HG02763 (cell line): ENCODE measurements around the gene PSAP.

Experiments used
- ATAC-seq: cut with Tn5 transposase; IDR thresholded peaks from one replicate; pipeline ENCODE4 v1.9.1; 2021; ENCODE audit warnings: mild to moderate bottlenecking, moderate library complexity; ENCODE audit not compliant: unreplicated experiment

PSAP gene

DNA sequence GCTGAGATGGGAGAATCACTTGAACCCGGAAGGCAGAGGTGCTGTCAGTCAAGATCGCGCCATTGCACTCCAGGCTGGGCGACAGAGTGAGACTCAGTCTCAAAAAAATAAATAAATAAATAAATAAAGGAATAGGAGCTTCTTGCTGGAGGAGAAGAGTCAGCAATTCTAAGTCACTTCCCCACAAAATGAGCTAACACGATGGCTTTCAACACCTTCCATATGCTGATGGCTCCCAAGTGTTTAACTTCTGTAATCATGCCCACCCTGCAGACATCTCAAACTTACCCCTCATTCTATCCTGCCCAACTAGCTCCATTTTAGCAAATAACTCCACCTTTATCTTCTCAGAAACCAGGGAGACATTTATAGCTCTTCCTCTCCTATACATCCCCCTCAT lies 21.2 kb downstream of the PSAP start:
- no peak for ATAC-seq

DNA sequence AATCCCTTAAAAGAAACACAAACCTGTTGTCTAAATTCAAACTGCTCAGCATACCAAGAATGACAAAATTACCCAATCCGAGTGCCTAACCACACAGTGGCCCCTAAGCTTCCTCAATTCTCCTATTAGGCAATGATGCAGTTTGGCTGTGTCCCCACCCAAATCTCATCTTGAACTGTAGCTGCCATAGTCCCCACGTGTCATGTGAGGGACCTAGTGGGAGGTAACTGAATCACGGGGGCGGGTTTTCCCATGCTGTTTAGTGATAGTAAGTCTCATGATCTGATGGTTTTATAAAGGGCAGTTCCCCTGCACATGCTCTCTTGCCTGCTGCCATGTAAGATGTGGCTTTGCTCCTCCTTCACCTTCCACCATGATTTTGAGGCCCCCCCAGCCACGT lies 21.9 kb downstream of the PSAP start:
- ATAC-seq, result no peak

DNA sequence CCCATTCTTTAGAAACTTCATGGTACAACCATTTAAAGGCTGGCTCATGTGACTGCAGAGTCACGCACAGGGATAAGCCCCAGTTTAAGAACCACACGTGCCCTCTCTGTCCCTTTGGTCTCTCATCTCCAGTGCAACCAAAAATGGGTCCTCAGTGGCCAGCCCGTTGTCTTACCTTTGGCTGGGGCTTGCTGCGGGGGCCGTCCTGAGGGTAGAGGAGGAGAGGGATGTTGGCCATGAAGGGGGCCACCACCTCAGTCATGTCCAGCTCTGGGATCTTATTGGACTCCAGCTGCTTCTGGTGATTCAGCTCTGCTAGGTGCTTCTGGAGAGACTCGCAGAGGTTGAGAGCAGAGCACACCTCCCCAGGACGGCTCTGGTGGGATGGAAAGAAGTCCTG lies 22.3 kb downstream of the PSAP start:
- no peak for ATAC-seq

DNA sequence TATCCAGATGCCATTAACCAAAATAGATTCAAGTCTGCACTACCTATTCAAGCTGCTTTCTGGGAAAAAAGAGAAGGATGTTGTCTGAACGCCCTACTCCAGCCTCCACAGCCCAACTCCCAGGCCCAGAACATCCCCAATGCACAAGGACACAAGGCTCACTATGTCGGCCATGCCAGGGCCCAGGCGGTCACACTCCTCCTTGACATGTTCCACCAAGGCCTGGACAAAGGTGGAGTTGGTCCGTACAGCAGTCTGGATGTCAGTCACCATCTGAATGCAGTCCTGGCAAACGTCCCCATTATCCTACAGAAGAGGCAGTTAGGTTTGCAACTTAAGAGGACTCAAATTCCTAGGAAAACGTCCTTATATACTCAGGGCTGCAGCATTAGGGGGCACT lies 23.2 kb downstream of the PSAP start:
- ATAC-seq, result no peak

DNA sequence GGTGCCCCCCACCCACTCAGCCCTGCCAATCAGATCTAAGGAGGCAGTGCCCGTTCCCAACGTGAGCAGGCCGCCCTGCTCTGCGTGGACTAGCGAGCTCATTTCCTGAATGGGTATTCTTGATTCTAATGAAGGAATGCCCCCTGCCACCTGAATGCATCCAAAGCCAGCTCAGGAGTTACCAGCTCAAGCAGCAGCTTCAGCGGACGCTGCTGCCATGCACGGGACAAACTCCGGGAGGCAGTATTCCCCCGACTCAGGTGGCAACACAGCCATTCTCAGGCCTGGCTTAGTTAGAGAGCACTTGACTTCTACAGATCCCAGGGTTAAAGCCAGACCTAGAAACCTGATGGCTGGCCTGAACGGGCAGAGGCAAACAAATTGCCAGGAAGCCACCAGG lies 25.8 kb downstream of the PSAP start:
- ATAC-seq, result no peak

DNA sequence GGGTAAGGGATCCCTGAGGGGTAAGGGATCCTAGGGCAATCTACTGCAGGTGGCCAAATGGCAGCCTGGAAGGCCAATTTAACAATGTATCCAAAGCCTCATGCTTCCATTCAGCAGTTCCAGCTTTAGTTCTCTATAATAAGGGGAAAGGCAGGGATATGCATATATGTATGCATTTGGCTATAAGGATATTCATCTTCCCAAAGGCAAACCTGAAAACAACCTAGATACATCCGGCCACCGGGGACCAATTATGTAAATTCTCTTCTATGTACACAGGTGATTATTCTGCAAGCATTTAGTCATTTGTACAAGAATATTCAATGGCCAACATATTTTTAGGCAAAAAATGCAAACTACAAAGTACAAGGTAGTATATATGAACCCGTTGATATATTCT lies 26.7 kb downstream of the PSAP start:
- ATAC-seq, result no peak

DNA sequence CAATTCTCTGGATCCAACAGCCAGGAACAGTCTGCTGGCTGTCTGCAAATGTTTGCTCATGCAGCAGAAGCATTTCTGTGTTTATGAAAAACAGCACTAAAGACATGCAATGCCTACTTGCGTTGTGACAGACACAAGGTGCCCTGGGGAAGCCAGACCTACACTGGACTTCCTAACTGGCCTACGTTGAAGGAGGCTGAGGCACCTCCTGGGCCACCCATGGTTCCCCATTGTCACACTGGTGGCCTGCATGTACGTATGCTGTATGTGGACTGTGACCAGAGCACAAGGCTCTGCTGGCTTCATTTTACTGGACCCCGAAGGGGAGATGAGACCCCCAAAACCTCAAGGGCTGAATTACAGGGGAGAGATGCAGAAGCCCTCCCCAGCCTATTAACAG lies 27.7 kb downstream of the PSAP start:
- ATAC-seq, result no peak

DNA sequence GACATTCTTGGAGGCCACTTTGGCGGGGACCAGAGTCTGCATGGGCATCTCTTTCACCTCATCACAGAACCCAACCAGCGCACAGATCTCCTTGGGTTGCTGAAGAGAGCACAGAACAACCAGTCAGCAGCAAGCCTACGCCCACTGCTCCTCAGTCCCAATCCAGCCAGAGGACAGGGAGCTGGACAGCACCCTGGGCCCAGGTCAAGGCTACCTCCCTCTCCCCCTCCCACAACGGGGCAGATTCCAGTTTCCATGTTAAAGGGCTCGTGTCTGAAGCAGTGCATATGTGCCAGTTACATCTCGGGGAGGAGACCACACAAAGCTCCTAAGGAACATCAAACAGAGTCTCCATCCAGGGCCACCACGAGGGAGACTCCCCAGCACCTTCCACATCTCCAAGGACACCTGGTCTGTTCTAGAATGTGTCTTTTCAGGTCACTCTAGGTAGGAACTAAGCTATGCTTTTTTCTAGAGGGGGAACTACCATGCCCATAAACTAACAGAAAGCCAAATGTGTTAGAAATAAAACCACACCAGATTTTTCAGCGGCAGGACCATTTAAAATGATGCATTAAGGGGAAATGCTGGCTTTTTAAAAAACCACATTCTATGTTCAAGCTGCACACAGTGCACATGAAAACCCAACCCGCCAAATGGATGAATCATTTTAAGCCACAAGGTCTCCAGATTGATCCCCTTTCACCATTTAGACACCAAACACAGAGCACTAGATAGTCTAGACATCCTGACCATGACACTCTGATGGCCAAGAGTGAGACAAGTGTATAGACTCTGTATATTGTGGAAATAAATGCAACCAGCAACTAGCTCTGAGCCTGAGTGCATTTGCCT lies 28.9 kb downstream of the PSAP start:
- ATAC-seq, result no peak

DNA sequence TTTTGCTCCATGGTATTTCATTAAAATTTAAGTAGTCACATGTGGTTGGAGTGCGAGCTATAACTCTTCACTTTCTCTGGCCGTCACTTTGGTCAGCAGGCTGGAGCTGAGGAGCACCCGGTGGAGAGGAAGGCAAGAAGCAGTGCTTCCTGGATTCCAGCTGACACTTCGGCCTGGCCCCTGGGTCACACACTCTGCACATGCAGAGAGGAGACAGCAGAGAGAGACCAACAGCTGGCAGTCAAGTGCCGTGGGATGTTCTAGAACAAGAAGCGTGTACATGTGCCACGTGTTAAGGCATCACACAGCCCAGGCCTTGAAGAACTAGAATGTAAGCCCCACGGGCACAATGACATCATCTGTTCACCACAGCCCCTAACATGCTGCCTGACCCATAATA lies 30.1 kb downstream of the PSAP start:
- ATAC-seq, result no peak

DNA sequence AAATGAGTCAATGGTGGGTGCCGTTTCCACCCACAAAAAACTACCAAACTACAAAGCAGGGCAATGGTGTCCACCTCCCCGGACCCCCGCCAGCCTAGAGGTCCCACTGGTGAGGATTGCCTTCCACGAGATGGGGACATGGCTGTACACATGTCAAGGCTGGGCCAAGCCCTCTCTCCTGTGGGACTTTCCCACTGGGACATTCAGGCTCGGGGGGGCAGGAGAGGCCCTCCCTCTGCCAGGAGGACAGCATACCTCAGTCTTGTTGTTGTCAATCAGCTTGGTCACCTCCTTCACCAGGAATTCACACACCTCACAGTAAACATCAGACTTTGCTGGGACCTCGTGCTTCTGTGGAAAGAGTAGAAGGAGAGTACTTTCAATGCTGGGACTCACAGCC lies 31.1 kb downstream of the PSAP start:
- no peak for ATAC-seq

DNA sequence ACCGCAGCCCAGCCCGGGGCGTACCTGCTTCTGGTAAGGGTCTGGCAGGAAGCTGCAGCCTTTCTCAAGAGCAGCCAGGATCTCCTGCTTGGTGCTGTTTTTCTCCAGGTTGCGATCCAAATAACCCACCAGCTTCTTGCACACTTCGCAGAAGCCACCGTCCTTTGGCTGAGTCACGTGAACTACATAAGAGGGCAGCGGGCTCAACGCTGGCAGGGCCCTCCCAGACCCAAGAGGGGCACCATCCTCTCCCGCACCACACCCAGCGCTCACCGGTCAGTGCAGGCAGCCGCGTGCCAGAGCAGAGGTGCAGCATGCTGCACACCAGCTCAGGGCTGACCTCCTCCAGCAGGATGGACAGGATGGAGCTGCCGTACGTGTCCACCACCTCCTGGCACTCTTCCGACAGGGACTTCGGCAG lies 31.6 kb downstream of the PSAP start:
- no peak for ATAC-seq

DNA sequence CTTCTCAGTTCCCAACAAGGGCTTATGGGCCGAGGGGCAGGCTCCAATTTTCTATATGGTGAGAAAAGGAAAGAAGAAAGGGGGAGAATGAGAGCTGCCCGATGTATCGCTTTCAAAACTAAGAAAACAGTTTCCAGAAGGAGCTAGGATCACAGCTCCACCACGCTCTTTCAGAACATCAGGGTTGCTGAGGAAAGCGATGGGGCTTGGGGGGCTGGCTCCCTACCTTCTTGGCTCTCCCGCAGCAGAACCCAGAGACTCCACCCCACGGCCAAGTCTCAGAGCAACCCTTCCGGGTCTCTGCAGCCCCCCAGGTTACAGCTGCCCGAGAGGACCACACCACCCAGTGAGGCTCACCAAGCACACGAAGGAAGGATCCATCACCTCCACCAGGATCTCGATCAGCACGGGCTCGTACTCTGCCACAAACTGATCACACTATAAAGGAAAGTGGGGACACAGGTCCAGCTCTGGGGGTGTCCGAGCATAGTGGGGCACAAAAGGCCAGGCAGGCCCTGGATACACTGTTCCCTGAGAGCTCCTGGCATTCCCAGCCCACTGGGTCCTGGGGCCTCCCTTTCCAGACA lies 32.3 kb downstream of the PSAP start:
- no peak for ATAC-seq

DNA sequence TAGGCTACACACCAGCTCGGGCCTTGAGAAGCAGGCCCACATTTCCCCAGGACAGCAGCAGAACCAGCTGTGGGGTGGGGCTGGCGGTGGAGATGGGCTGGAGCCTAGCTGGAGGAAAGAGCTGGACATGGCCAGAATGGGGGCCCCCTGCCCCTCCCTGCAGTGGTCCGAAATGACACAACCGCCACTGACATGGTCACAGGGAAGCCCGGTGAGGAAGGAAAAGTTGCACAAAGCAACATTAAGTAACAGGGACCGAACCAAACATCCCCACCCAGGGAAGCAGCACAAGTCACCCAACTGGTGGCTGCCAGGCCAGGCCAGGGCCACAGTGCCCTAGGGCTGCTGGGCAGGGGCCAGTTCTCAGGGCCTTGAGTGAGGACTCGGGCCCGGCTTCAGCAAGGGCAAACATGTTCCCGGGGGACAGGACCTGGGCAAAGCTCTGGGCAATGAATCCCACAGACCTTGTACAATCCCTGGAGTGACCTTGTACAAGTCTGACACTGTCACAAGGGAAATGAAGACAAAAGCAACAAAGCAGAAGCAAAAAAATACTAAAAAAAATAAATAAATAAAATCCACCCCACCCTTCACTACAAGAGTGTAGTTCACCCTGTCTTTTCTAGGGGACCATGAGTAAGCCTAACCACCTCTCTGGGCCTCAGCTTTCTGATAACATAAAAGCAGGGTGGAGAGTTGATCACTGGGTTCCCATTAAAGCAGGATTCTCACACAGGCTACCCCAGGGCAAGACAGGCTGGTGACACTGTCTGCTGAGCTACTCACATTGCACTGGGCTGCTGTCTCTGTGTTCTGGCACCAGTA lies 33.0 kb downstream of the PSAP start:
- no peak for ATAC-seq

DNA sequence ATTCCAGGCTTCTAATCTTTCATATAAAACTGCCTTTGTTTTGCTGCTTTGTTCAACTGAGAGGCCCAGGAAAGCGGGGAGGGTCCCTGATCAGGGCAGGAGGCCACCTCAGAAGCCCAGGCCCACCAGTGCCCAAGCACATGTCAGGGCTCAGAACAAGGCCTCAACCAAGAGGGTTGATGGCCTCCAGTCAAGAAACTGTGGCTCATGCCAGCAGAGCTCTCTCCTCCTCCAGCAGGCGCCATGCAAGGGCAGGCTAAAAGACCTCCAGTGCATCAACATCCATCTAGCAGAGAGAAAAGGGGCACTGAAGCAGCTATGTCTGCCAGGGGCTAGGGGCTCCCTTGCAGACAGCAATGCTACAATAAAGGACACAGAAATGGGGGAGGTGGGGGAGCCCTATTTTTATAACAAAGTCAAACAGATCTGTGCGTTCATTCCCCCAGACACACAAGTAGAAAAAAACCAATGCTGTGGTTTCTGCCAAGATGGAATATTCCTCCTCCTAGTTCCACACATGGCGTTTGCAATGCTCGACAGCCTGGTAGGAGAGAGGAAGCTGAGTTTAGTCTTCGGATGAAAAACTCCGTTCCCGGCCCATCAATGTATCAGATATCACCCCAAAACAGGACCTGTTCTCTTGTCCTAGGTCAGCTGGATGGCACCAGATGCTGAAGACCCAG lies 34.0 kb downstream of the PSAP start:
- ATAC-seq, result no peak

DNA sequence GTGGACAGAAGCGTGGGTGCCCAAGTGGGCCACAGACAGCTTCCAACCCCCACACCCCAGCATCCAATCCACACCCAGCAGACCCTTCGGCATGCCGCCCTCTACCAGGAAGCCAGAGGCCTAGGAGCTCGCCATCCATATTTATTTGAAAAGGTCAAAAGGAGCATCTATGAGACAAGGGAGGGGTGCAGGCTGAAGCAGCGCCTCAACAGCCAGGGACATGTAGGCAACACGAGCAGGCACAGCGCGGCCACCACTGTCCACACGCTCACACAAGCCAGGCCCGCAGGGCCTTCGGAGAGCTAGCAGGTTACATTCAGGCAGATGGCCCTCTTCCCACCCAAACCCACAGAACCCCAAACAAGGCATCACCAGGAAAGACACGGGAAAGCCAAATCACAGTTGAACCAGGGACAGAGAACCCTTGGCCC lies 34.6 kb downstream of the PSAP start:
- no peak for ATAC-seq

DNA sequence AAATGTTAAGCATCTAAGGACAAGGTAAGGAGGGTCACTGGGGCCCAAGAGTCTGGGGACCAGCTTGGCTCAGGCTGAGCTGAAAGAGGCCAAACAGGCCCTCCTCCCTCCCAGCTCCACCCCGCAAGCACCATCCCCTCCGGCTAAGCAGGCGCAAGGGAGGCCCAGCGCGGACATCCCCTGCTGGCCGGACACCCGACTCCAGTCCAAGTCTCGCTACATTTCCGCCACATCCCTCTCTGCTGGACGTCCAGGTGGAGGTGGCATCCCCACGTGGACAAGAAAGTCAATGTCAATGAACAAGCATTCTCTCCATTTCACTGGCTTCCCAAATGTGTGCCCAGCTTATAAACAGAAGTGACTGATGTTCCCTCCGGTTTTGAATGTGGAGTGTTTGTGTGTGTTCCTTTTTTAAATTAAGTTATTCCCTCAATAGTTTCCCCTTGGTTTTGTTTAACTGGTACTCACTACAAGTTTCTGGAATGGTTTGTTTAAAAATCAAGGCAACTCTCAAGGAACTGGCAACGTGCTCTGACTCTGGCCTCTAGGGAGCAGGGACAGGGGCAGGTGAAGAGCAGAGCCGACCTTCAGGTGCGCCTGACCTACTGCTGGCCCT lies 35.4 kb downstream of the PSAP start:
- no peak for ATAC-seq

DNA sequence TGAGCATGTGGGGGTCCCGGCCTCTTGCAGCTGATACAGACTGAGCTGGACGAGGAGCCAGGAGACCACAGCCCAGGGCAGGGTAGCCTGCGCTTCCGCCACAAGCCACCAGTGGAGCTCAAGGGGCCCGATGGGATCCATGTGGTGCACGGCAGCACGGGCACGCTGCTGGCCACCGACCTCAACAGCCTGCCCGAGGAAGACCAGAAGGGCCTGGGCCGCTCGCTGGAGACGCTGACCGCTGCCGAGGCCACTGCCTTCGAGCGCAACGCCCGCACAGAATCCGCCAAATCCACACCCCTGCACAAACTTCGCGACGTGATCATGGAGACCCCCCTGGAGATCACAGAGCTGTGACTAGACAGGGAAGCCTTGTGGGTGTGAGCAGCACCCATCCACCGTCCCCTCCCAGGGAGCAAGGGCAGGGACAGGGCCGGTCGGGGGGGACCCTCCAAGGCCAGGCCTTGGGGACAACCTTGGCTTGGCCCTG lies 36.1 kb downstream of the PSAP start:
- ATAC-seq, result no peak

DNA sequence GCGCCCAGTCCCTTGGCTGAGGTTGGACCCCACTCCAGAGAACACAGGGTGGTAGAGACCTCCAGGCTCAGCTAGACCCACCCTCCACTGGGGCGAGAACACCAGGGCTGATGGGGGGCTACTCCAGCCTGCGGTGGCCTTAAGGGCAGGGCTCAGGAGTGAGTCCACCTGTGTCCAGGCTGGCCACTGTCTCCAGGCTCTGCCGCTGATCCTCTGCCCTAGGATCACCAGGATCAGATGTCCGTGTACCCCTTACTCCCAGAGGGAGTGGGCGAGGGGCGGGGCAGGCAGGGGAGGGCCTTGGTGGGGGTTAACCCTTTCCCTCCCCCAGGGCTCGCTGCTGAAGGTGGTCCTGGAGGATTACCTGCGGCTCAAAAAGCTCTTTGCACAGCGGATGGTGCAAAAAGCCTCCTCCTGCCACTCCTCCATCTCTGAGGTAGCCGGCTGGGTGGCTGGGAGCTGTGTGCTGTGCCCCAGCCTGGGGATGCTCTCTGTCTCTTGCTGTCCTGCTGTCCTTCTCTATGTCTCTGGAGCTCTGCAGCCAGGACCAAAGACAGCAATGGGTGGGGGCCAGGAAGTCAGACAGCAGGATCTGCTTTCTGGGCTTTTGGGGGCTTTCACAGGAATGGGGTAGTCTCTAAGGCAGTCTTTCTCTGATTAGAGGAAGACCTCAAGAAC lies 38.0 kb downstream of the PSAP start:
- no peak for ATAC-seq

DNA sequence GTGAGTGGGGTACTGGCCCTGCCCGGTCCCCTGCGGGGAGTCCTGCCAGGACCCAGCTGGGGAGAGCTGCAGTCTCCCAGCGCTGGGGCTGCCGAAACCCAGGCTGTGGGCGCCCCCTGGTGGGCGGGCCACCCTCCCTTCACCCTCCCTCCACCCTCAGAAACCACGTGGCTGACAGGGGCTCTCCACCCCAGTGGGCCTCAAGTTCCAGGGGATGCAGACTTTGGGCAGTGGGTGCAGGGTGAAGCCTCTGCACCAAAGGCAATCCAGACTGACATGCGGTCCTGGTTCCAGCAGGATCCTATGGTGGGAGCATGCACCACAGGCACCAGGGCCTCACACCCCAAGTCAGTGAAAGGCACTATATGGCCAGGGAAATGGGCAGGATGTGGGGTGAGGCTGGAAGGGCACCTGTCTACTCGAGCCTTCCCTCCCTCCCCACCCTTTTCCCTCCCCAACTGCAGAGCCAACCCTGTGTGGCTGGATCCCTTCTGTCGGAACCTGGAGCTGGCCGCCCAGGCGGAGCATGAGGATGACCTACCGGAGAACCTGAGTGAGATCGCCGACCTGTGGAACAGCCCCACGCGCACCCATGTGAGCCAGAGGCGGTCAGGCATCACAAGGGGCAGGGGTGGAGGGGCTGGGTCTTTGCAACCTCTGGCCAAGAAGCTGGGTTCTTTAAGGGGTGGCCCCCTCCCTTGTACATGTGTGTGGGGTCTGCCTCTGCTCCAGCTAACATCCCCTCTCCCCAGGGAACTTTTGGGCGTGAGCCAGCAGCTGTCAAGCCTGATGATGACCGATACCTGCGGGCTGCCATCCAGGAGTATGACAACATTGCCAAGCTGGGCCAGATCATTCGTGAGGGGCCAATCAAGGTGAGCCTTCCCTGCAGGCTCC lies 38.8 kb downstream of the PSAP start:
- no peak for ATAC-seq
